SK-N-SH (cell line): ENCODE results near the gene ZFC3H1.

Source experiments
- CTCF ChIP-seq: fragments of 200-600 bp; sonication (generic); IDR thresholded peaks from 2 replicates; pipeline ENCODE4 v1.6.1; 2017; ENCODE audit warnings: antibody characterized with exemption, mild to moderate bottlenecking, moderate library complexity
- ELF1 ChIP-seq: IDR thresholded peaks from 2 replicates; pipeline ENCODE4 v1.4.0; 2012
- EP300 ChIP-seq, 2 experiments: IDR thresholded peaks; 2 replicates each; pipeline versions ENCODE4 v1.4.0 to v1.6.1; 2012; ENCODE audit warnings: borderline replicate concordance in 1 of 2, low read depth in 1 of 2, low read length in 1 of 2
- GABPA ChIP-seq: IDR thresholded peaks from 2 replicates; pipeline ENCODE4 v1.4.0; 2012; ENCODE audit warnings: low read depth, mild to moderate bottlenecking
- RCOR1 ChIP-seq: fragments of 150-350 bp; IDR thresholded peaks from 2 replicates; pipeline ENCODE4 v1.6.1; 2017; ENCODE audit warnings: antibody characterized with exemption, low read length
- REST ChIP-seq: IDR thresholded peaks from 2 replicates; pipeline ENCODE4 v1.6.1; 2012; ENCODE audit warnings: mild to moderate bottlenecking, low read depth, low read length, moderate library complexity
- TAF1 ChIP-seq: IDR thresholded peaks from 2 replicates; pipeline ENCODE4 v1.6.1; 2012; ENCODE audit warnings: low read depth, mild to moderate bottlenecking, low read length, moderate library complexity, borderline replicate concordance
- TCF12 ChIP-seq: IDR thresholded peaks from 2 replicates; pipeline ENCODE4 v1.4.0; 2012
- YY1 ChIP-seq: IDR thresholded peaks from 2 replicates; pipeline ENCODE4 v1.4.0; 2012; ENCODE audit warnings: low read depth, mild to moderate bottlenecking
- ZBTB33 ChIP-seq: IDR thresholded peaks from 2 replicates; pipeline ENCODE4 v1.4.0; 2012; ENCODE audit warnings: low read depth, borderline replicate concordance

GRCh38 chr12:71655495-71655894 is 8.2 kb downstream of the ZFC3H1 start:
- no peak for TF ChIP-seq GABPA
- no peak for TF ChIP-seq CTCF
- no peak for TF ChIP-seq TAF1
- TF ChIP-seq REST = no peak
- TF ChIP-seq ZBTB33 = no peak
- no peak for TF ChIP-seq YY1
- TF ChIP-seq ELF1 = no peak
- no peak for TF ChIP-seq EP300 (IDR thresholded peaks at IDR 0.05; ENCODE audit: borderline replicate concordance in 1 of 2, low read depth in 1 of 2, low read length in 1 of 2)
- no peak for TF ChIP-seq RCOR1
- TF ChIP-seq TCF12 = no peak
